Adipose tissue (tissue), 3 donors: ENCODE data around the gene C5orf15. TPM values are rescaled to one million over a fixed set of nuclear protein-coding genes. Genes with fewer than 3 reads are reported as not detected.
"Not testable (repeated sequence)": the region's sequence is repeated elsewhere in the genome, so short reads cannot be mapped to it uniquely, and the experiment has no call there.

Experiments used
- H3K27ac ChIP-seq: one replicate; pipeline ENCODE4 v1.5.1; 2013; ENCODE audit warnings: low read depth, low read length
- whole genome bisulfite sequencing, 3 donors: extraction: QIAGEN DNeasy Blood & Tissue Kit; methylation state at CpG; one replicate each; pipeline ENCODE4 v1.1.7; 2013; 5-methylcytosine and 5-hydroxymethylcytosine counted together
- polyA plus RNA-seq, 3 donors: library from polyadenylated mRNA; stranded (reverse); fragments of 200-250 nt; gene quantifications; one replicate each; pipeline ENCODE4 v1.2.3, GENCODE V29; 2013
- donor health status: healthy with polysubstance abuse.
- donor health status: Bipolar disorder and iron deficiency.
- donor health status: healthy.

Gene C5orf15
- polyA plus RNA-seq, 3 donors, result 17.0 to 29.5 (median 17.7) TPM

GRCh38 chr5:133945568-133945967 is 22.9 kb downstream of the C5orf15 start:
- H3K27ac ChIP-seq, result no peak overlapping the region
- WGBS, 3 donors, result 90 to 95% (median 90%) methylated on average over 3 of the region's 3 CpGs

GRCh38 chr5:133944263-133945185 is 23.9 kb downstream of the C5orf15 start:
- 36 to 67% (median 66%) methylated on average over 19 of the region's 19 CpGs for WGBS, 3 donors
- no peak overlapping the region for H3K27ac ChIP-seq

- H3K27ac ChIP-seq, result no peak overlapping the region
- 73 to 83% (median 77%) methylated on average over 7 of the region's 7 CpGs for WGBS, 3 donors
These were observed 25.0 kb downstream of the C5orf15 start for GRCh38 chr5:133943475-133943817.

GRCh38 chr5:133942614-133943474 is 25.6 kb downstream of the C5orf15 start:
- no peak overlapping the region for H3K27ac ChIP-seq
- 69 to 77% (median 72%) methylated on average over 11 of the region's 11 CpGs for WGBS, 3 donors

GRCh38 chr5:133941456-133942196 is 26.8 kb downstream of the C5orf15 start:
- no peak overlapping the region for H3K27ac ChIP-seq
- WGBS, 3 donors, result 93 to 95% (median 94%) methylated on average over 8 of the region's 8 CpGs

GRCh38 chr5:133939668-133940067 is 28.8 kb downstream of the C5orf15 start:
- no peak overlapping the region for H3K27ac ChIP-seq
- WGBS, 3 donors, result 93 to 97% (median 94%) methylated on average over 3 of the region's 3 CpGs

GRCh38 chr5:133938929-133939328 is 29.5 kb downstream of the C5orf15 start:
- 49 to 76% (median 72%) methylated on average over 3 of the region's 3 CpGs for WGBS, 3 donors
- no peak overlapping the region for H3K27ac ChIP-seq

GRCh38 chr5:133938039-133938821 is 30.2 kb downstream of the C5orf15 start:
- WGBS, 3 donors, result 45 to 63% (median 60%) methylated on average over 6 of the region's 6 CpGs
- H3K27ac ChIP-seq, result no peak overlapping the region

GRCh38 chr5:133937628-133938027 is 30.8 kb downstream of the C5orf15 start:
- not testable (repeated sequence) for H3K27ac ChIP-seq
- 97% methylated on average over 3 of the region's 3 CpGs for WGBS, 3 donors

- WGBS, 3 donors, result 41 to 78% (median 77%) methylated on average over 3 of the region's 3 CpGs
- H3K27ac ChIP-seq, result no peak overlapping the region
These were observed 31.8 kb downstream of the C5orf15 start for GRCh38 chr5:133936651-133937015.

GRCh38 chr5:133935991-133936650 is 32.3 kb downstream of the C5orf15 start:
- not testable (repeated sequence) for H3K27ac ChIP-seq
- WGBS, 3 donors, result 93 to 97% (median 96%) methylated on average over 10 of the region's 10 CpGs

- no peak overlapping the region for H3K27ac ChIP-seq
- 89 to 94% (median 89%) methylated on average over 5 of the region's 5 CpGs for WGBS, 3 donors
These were observed 32.8 kb downstream of the C5orf15 start for GRCh38 chr5:133935667-133935940.

GRCh38 chr5:133934822-133935666 is 33.4 kb downstream of the C5orf15 start:
- 81 to 84% (median 83%) methylated on average over 5 of the region's 5 CpGs for WGBS, 3 donors

GRCh38 chr5:133934311-133934710 is 34.1 kb downstream of the C5orf15 start:
- no peak overlapping the region for H3K27ac ChIP-seq
- 76 to 81% (median 78%) methylated on average over 5 of the region's 5 CpGs for WGBS, 3 donors

More at GRCh38 chr5:133934822-133935666, 33.4 kb downstream of the C5orf15 start:
- no peak overlapping the region for H3K27ac ChIP-seq

GRCh38 chr5:133933670-133934295 is 34.6 kb downstream of the C5orf15 start:
- no peak overlapping the region for H3K27ac ChIP-seq
- 82 to 84% (median 84%) methylated on average over 12 of the region's 12 CpGs for WGBS, 3 donors

- H3K27ac ChIP-seq, result no peak overlapping the region
- 55 to 73% (median 70%) methylated on average over 3 of the region's 3 CpGs for WGBS, 3 donors
These were observed 35.3 kb downstream of the C5orf15 start for GRCh38 chr5:133933169-133933509.
